BJ (cell line): Measurements from ENCODE around the gene GRAMD1B. TPM values are rescaled to one million over a fixed set of nuclear protein-coding genes. Genes with fewer than 3 reads are reported as not detected.

ENCODE experiments used
- CTCF ChIA-PET: fragments of 350-600 bp; formaldehyde crosslinking; extraction: SDS; loops from one replicate; lab custom pipeline; 2021; ENCODE audit warnings: antibody characterized with exemption, inconsistent platforms; lab: Yijun Ruan, JAX
- POLR2A ChIA-PET: fragments of 300-600 bp; sonication (Branson Sonifier 250); formaldehyde crosslinking; extraction: SDS; loops from one replicate; lab custom pipeline; 2021; ENCODE audit warnings: antibody characterized with exemption; lab: Charles Lee
- DNase-seq: peaks from one replicate; pipeline ENCODE4 v3.0.0-alpha.2; 2011; ENCODE audit warnings: low read depth
- H3K27me3 ChIP-seq: 2 replicates; pipeline ENCODE4 v1.6.0; 2011; ENCODE audit warnings: low read length; ENCODE audit not compliant: control insufficient read depth, insufficient read depth
- H3K36me3 ChIP-seq: 2 replicates; pipeline ENCODE4 v1.5.1; 2011; ENCODE audit warnings: low read length; ENCODE audit not compliant: control insufficient read depth, insufficient read depth
- H3K4me3 ChIP-seq: 2 replicates; pipeline ENCODE4 v1.5.1; 2011; ENCODE audit warnings: low read depth, mild to moderate bottlenecking, control low read depth, low read length
- polyA plus RNA-seq: library from polyadenylated mRNA; depleted of rRNA; stranded (reverse); fragments of >200 nt; gene quantifications from 2 replicates; pipeline ENCODE4 v1.2.3, GENCODE V29; 2011
- TF ChIP-seq, protein P1 (sequence below): IDR thresholded peaks from 2 replicates; pipeline ENCODE4 v1.5.1; 2011; ENCODE audit warnings: low read depth, mild to moderate bottlenecking, control low read depth, inconsistent platforms, low read length, moderate library complexity; ENCODE audit not compliant: insufficient read depth

Gene GRAMD1B
- polyA plus RNA-seq, 1 experiment: 11.7 TPM

- CTCF ChIA-PET: interaction anchor here (0.6 kb wide), 2 partner anchors 87 to 183 kb away, joined by 3 to 4 read pairs; no protein-coding TSS in a partner anchor
- Histone ChIP-seq H3K27me3 (no peaks in the 10 kb centered on the region), H3K4me3 (no peak overlapping the region), H3K36me3 (no peaks in the 10 kb centered on the region)
- DNase-seq: no peak
- POLR2A ChIA-PET: no interaction called here
- TF ChIP-seq, protein P1, sequence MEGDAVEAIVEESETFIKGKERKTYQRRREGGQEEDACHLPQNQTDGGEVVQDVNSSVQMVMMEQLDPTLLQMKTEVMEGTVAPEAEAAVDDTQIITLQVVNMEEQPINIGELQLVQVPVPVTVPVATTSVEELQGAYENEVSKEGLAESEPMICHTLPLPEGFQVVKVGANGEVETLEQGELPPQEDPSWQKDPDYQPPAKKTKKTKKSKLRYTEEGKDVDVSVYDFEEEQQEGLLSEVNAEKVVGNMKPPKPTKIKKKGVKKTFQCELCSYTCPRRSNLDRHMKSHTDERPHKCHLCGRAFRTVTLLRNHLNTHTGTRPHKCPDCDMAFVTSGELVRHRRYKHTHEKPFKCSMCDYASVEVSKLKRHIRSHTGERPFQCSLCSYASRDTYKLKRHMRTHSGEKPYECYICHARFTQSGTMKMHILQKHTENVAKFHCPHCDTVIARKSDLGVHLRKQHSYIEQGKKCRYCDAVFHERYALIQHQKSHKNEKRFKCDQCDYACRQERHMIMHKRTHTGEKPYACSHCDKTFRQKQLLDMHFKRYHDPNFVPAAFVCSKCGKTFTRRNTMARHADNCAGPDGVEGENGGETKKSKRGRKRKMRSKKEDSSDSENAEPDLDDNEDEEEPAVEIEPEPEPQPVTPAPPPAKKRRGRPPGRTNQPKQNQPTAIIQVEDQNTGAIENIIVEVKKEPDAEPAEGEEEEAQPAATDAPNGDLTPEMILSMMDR: no peak
Measured at GRCh38 chr11:123443851-123444623, 14.0 kb downstream of the GRAMD1B start.

- no peak for DNase-seq
- H3K4me3 ChIP-seq: no peak overlapping the region
- CTCF ChIA-PET: no interaction called here
- TF ChIP-seq, protein P1: no peak
- POLR2A ChIA-PET: no interaction called here
- H3K36me3 ChIP-seq: no peaks in the 10 kb centered on the region
- no peaks in the 10 kb centered on the region for H3K27me3 ChIP-seq
Measured at GRCh38 chr11:123448823-123449222, 18.8 kb downstream of the GRAMD1B start.

- no peaks in the 10 kb centered on the region for H3K27me3 ChIP-seq
- no peak overlapping the region for H3K4me3 ChIP-seq
- no peaks in the 10 kb centered on the region for H3K36me3 ChIP-seq
- CTCF ChIA-PET: interaction anchor here (1.1 to 1.4 kb wide), 2 partner anchors 9 to 149 kb away, joined by 3 read pairs; no protein-coding TSS in a partner anchor
- DNase-seq: no peak
- POLR2A ChIA-PET: no interaction called here
- TF ChIP-seq, protein P1: no peak
Measured at GRCh38 chr11:123449436-123449835, 19.4 kb downstream of the GRAMD1B start.

GRCh38 chr11:123450623-123451022, 20.6 kb downstream of the GRAMD1B start:
- POLR2A ChIA-PET: no interaction called here
- Histone ChIP-seq H3K4me3 (no peak overlapping the region), H3K36me3 (no peaks in the 10 kb centered on the region), H3K27me3 (no peaks in the 10 kb centered on the region)
- CTCF ChIA-PET: interaction anchor here (1.1 to 1.4 kb wide), 2 partner anchors 11 to 150 kb away, joined by 3 read pairs; no protein-coding TSS in a partner anchor
- TF ChIP-seq, protein P1: no peak
- no peak for DNase-seq

DNA sequence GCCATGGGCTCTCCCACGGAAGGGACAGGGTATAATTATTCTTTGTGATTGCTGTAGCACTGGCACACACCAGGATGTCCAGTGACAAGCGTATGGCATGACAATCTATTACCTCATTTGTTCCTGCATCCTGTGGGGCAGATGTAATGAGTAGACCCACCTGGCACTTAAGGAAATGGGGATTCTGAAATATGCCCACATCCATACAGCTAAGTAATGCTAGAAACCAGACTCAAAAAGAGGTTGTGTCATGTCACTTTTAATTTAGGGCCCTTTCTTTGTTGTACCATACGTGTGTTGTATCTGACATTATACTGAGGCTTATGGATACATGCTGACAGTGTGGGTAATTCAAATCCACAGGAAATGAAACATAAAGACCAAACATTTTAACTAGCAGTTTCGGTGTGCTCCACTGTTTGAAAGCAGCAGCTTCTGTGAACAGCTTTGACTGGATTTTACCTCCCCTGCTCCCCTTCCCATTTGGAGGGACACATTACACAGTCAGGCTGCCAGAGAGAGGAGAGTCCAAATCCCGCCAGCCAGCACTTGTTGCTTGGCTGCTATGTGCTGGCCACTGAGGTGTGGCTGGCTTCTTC, 21.2 kb downstream of the GRAMD1B start:
- ChIA-PET CTCF (no interaction called here), POLR2A (no interaction called here)
- TF ChIP-seq, protein P1: no peak
- no peaks in the 10 kb centered on the region for H3K27me3 ChIP-seq
- H3K36me3 ChIP-seq: no peaks in the 10 kb centered on the region
- DNase-seq: no peak
- H3K4me3 ChIP-seq: no peak overlapping the region
